Duodenal mucosa (tissue), 2 donors: ENCODE data around the gene KIF12.

Source experiments
- H3K27ac ChIP-seq: one replicate; pipeline ENCODE4 v1.7.0; 2013; ENCODE audit warnings: low read depth, low read length
- H3K27me3 ChIP-seq, 2 donors: one replicate each; pipeline ENCODE4 v1.7.0; 2013; ENCODE audit warnings: low read length in 2 of 2, control low read depth in 1 of 2; ENCODE audit not compliant: insufficient read depth in 2 of 2, control insufficient read depth in 1 of 2
- H3K36me3 ChIP-seq, 2 donors: one replicate each; pipeline ENCODE4 v1.7.0; 2013; ENCODE audit warnings: low read length in 2 of 2, control low read depth in 1 of 2; ENCODE audit not compliant: insufficient read depth in 2 of 2, control insufficient read depth in 1 of 2
- H3K4me1 ChIP-seq, 2 donors: one replicate each; pipeline ENCODE4 v1.7.0; 2013; ENCODE audit warnings: low read length in 2 of 2, control low read depth in 1 of 2; ENCODE audit not compliant: insufficient read depth in 2 of 2, control insufficient read depth in 1 of 2
- H3K4me3 ChIP-seq, 2 donors: one replicate each; pipeline ENCODE4 v1.7.0; 2013; ENCODE audit warnings: low read length in 2 of 2, low read depth in 1 of 2
- H3K9ac ChIP-seq, 2 donors: one replicate each; pipeline ENCODE4 v1.7.0; 2013; ENCODE audit warnings: low read length in 2 of 2, low read depth in 1 of 2
- H3K9me3 ChIP-seq, 2 donors: one replicate each; pipeline ENCODE4 v1.7.0; 2013; ENCODE audit warnings: low read length in 2 of 2, control low read depth in 1 of 2; ENCODE audit not compliant: control insufficient read depth in 1 of 2

The KIF12 gene

DNA sequence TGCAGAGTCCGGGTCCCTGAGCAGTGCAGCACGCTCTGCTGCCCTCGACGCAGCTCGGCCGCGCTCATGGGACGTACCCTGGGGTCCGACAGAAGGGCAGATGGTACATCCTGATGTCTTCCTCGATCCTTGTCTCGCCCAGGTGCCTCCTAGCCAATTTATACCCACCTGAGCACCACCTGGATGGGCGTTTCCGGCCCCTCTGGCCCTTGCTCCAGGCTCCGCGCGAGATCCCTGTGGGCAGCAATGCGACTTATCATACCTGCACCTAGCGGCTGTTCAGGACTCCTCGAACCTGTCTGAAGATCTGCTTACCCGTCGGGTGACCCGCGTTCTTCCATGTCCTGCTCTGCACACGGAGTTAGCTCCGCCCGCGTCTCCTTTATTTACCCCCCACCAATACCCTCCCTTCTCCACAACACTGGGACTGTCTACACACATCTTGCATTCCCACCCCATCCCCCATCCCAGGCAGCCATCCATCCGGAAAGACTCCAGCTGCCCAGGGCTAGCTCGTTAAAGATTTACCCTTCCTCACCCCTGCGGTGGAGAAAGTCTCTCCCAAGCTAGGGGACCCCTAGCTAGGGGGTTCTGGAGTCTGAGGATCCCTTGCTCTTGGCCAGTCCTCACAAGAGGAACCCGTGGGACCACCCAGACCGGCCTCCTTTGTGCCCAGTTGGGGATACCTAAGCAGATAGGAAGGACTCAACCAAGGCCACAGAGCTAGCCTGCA, at the start of gene KIF12:
Gene KIF12, minus strand, starts transcription at position 357 of the 733 bp plus-strand sequence. Its CDS starts 16 bp downstream, at position 341.
- H3K36me3 ChIP-seq = peaks cover 4 to 16% of the 10 kb centered on the region in 2 donors
- no peaks in the 10 kb centered on the region for H3K27me3 ChIP-seq
- H3K9ac ChIP-seq = peak within 1 kb of the TSS; percentile 53 to 69
- peaks cover 9 to 14% of the 10 kb centered on the region in 2 donors for H3K4me1 ChIP-seq
- peaks cover 0 to 3% of the 10 kb centered on the region in 2 donors for H3K9me3 ChIP-seq
- H3K4me3 ChIP-seq = peak within 1 kb of the TSS; percentile 64 to 70
- H3K27ac ChIP-seq = peak within 1 kb of the TSS; percentile 74

DNA sequence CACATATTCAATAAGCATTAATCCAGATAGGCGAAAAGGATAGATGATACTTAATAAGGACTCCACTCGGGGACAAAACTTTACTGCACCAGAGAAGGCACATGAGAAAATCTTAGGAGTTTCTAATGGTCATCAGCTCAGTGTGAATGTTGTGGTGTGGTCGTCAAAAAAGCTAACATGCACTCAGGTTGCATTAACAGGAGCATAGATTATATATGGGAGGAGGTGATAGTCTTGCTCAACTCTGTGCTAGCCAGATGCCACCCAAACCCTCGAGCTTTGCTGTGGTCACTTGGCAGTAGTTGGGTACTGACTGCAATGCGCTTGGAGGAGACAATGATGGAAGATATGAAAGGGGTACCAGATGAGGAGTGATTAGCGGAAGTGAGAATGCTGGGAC, 47.6 kb upstream of the KIF12 start:
- Histone ChIP-seq H3K4me1 (no peaks in the 10 kb centered on the region), H3K27ac (no peak overlapping the region)

DNA sequence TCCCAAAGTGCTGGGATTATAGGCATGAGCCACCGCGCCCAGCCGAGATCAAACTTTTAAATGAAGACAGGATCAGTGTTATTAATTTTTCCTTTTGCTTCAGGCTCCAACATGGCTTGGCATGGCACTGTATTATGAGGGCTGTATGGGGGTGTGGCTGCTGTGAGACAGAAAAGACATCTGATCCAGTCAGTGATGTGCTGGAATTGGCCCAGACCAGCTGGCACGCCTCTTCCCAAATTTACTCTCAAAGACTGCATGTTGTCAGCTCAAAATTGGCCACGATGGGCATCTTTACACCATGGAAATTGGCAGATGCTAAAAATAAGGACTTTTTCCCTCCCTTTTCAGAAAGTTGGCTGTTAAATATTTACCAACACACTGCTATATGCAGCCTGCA, 44.1 kb upstream of the KIF12 start:
- Histone ChIP-seq H3K4me1 (no peaks in the 10 kb centered on the region), H3K4me3 (no peak overlapping the region), H3K9ac (no peak overlapping the region), H3K27ac (no peak overlapping the region), H3K27me3 (no peaks in the 10 kb centered on the region), H3K9me3 (no peaks in the 10 kb centered on the region), H3K36me3 (no peaks in the 10 kb centered on the region)

More for the DNA sequence above, 47.6 kb upstream of the KIF12 start:
- H3K9ac ChIP-seq = no peak overlapping the region
- no peaks in the 10 kb centered on the region for H3K36me3 ChIP-seq
- no peak overlapping the region for H3K4me3 ChIP-seq
- H3K27me3 ChIP-seq = peaks cover 0 to 4% of the 10 kb centered on the region in 2 donors
- H3K9me3 ChIP-seq = no peaks in the 10 kb centered on the region

DNA sequence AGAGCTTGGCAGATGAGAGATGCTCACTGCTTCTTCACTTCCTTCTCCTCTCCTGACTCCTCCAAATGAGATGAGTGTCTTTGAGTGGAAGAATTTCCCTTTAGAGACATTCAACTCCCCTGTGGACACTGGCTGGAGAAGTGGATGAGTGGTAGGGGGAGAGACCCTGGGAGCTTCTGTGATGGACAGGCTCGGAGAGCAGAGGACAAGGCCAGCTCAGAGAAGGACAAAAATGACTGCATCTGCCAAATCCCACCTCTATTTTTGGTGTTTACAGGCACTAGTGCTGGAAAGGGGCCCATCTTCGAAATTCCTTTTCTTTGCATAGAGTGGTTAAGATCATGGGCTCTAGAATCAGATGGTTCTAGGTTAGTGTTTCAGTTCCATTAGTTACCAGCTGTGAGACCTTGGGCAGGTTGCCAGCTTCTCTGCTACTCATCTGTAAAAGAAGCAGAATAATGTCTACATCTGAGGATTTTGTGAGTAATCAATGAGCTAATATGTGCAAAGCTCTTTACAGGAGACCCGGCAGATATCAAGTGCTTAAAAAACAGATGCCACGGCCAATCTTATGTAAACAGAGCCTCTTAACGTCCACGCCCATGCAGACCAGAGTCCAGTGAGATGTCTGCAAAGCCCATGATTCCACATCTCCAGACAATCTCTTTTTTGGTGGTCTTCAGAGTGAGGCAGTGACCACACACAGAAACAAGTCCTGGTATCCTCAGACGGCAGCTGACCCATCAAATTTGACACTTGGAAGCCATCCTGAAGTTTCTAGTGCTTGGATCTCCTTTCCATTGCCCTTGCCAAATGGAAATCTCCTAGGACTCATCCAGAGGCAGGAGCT, 42.7 kb upstream of the KIF12 start:
- H3K27ac ChIP-seq = no peak overlapping the region

DNA sequence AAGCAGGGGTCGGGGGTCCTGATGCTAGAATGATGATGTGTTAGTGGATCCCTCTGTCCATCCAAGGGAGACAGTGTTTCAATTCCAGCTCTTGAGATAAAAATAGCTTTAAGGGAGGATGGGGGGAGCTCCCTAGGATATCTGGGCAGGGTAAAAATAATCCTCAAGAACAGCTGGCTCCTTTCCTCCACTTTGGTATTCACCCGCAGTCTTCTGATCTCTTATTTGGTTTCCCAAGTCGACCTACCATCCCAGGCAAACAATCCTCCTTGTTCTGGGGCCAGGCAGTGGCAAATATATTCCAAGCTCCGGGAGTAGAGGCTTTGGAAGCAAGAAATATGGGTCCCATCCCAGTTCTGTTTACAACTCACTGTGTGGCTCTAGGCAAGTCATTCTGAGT, 41.8 kb upstream of the KIF12 start:
- Histone ChIP-seq H3K36me3 (no peaks in the 10 kb centered on the region), H3K4me3 (no peak overlapping the region), H3K4me1 (no peaks in the 10 kb centered on the region), H3K9ac (no peak overlapping the region), H3K9me3 (no peaks in the 10 kb centered on the region), H3K27ac (no peak overlapping the region), H3K27me3 (no peaks in the 10 kb centered on the region)

More for the DNA sequence above, 42.7 kb upstream of the KIF12 start:
- Histone ChIP-seq H3K9me3 (no peaks in the 10 kb centered on the region), H3K36me3 (no peaks in the 10 kb centered on the region), H3K4me3 (no peak overlapping the region), H3K4me1 (no peaks in the 10 kb centered on the region), H3K27me3 (no peaks in the 10 kb centered on the region), H3K9ac (no peak overlapping the region)

DNA sequence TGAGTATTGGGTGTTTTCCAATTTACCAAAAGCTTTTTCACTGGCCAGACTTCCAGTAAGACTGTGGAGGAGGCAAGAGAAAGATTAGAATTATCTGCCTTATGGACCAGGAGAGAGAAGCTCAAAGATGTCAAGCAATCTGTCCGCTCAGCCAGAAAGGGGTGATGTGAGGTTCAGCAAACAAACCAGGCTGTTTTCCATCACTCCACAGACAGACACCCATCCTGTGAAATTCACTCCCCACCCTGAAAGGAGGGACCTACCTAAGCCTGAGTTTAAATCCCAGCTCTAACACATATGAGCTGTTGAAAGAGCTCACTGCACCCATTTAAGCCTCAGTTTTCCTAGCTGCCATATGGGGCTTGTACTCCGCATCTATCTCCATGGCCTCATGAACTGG, 41.3 kb upstream of the KIF12 start:
- no peak overlapping the region for H3K4me3 ChIP-seq
- no peaks in the 10 kb centered on the region for H3K36me3 ChIP-seq
- no peak overlapping the region for H3K9ac ChIP-seq
- H3K9me3 ChIP-seq = no peaks in the 10 kb centered on the region
- H3K4me1 ChIP-seq = no peaks in the 10 kb centered on the region
- H3K27me3 ChIP-seq = no peaks in the 10 kb centered on the region
- H3K27ac ChIP-seq = no peak overlapping the region

DNA sequence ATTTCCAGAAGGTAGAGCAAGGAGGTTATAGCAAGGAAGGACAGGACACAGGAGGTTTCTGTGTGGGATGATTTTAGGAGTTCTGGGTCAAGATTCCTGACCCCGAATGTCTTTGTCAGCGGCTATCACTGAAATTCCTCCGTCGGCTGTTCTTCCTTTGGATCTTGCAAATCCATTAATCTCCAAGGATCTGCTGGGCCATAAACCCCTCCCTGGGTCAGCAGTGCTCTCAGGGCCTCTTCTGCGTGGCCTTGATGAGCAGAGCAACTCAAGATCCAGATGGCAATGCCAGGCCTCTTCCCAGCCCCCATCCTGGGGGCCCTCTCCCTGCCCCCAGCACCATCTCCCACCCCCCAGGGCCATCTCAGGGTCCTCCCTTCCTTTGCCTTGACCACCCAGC, 40.0 kb upstream of the KIF12 start:
- no peaks in the 10 kb centered on the region for H3K27me3 ChIP-seq
- no peak overlapping the region for H3K9ac ChIP-seq
- H3K4me1 ChIP-seq = no peaks in the 10 kb centered on the region
- no peaks in the 10 kb centered on the region for H3K36me3 ChIP-seq
- H3K27ac ChIP-seq = no peak overlapping the region
- no peak overlapping the region for H3K4me3 ChIP-seq
- H3K9me3 ChIP-seq = no peaks in the 10 kb centered on the region

DNA sequence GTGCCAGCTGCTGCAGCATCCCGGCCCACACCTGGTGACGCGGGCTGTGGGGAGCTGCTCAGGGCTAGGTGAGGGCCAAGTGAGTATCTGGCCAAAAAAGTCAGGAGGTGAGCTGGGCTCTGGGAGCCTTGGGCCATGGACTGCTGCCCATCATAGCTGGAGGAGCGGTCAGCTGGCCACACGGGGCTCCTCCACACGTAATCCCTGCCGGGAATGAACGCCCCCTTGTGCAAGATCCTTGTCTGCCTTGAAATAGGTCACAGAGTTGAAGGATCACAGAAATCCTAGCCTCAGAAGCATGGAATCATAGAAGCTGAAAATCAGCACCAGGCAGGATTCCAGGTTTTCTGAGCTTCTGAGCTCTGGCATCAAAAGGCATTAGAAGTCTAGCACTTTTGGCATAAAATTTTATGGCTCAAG, 39.5 kb upstream of the KIF12 start:
- H3K27me3 ChIP-seq = no peaks in the 10 kb centered on the region
- H3K9me3 ChIP-seq = no peaks in the 10 kb centered on the region
- no peak overlapping the region for H3K27ac ChIP-seq
- no peaks in the 10 kb centered on the region for H3K36me3 ChIP-seq
- H3K9ac ChIP-seq = no peak overlapping the region
- no peak overlapping the region for H3K4me3 ChIP-seq
- H3K4me1 ChIP-seq = no peaks in the 10 kb centered on the region

DNA sequence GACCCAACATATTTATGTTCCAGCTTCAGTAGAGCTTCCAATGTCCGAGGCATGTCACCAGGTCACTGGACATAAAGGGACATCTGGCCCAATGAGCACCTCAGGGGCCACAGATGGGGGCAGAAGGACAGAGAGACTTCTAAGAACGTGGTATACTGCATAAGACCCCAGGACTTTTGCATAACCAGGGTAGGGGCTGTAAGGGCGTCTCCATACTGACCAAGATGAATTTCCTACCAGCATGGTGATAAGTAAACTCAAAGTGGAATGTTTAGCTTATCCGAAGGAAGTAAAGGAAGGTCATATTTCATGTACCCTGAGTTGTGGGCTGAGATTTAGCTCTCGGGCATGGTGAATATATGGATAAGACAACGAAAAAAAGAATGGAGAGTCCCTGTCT, 38.7 kb upstream of the KIF12 start:
- Histone ChIP-seq H3K9me3 (no peaks in the 10 kb centered on the region), H3K36me3 (no peaks in the 10 kb centered on the region), H3K27me3 (no peaks in the 10 kb centered on the region), H3K27ac (no peak overlapping the region), H3K9ac (no peak overlapping the region), H3K4me1 (no peaks in the 10 kb centered on the region), H3K4me3 (no peak overlapping the region)

DNA sequence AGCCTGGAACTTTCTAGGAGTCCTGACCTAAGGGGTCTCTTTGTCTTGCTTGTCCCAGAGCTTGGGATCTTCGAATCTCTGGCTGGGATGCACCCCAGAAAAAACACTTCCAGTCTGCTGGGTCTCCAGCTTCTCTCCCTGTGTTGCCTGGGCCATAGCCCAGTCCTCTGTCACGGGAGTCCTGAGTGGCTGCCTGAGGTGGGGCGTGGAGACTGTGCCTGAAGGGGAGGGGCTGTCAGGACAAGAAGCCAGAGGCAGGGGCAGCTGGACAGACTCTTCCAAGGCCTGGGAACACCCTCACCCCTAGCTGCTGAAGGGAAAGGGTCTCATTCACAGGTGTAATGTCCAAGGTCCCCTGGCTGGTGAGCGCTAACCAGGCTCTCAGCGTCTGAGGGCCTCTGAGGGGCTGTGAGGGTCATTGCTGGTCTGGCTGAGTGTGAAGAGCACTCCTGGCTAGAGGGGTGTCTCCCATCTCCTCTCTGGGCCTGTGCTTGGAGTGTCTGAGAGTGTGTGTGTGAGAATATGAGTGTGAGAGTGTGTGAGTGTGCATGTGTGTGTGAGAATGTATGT, 35.8 kb upstream of the KIF12 start:
- no peaks in the 10 kb centered on the region for H3K36me3 ChIP-seq
- H3K27ac ChIP-seq = no peak overlapping the region
- H3K27me3 ChIP-seq = no peaks in the 10 kb centered on the region
- H3K4me1 ChIP-seq = no peaks in the 10 kb centered on the region
- no peaks in the 10 kb centered on the region for H3K9me3 ChIP-seq
- H3K4me3 ChIP-seq = no peak overlapping the region
- H3K9ac ChIP-seq = no peak overlapping the region
